GM12872 (cell line): ENCODE data around the gene PLCG2.

ENCODE experiments used
- CTCF ChIP-seq: IDR thresholded peaks from 3 replicates; pipeline ENCODE4 v1.5.1; 2011; ENCODE audit warnings: low read depth, mild to moderate bottlenecking, low read length, moderate library complexity; ENCODE audit not compliant: insufficient read depth

Gene PLCG2

GRCh38 chr16:81995651-81996050, 216.6 kb downstream of the PLCG2 start:
- no peak for TF ChIP-seq CTCF

- no peak; the same call in 2 of the 3 replicates for TF ChIP-seq CTCF
Observed at GRCh38 chr16:81996664-81997509, 217.8 kb downstream of the PLCG2 start.

GRCh38 chr16:81997738-81998137, 218.6 kb downstream of the PLCG2 start:
- no peak for TF ChIP-seq CTCF

- TF ChIP-seq CTCF = no peak
Observed at GRCh38 chr16:82002831-82003230, 223.7 kb downstream of the PLCG2 start.

GRCh38 chr16:82004601-82005000, 225.5 kb downstream of the PLCG2 start:
- no peak for TF ChIP-seq CTCF

GRCh38 chr16:82005027-82005830, 226.1 kb downstream of the PLCG2 start:
- no peak for TF ChIP-seq CTCF

GRCh38 chr16:82006036-82006435, 226.9 kb downstream of the PLCG2 start:
- no peak for TF ChIP-seq CTCF
